Germinal center (tissue), 1 donor: ENCODE measurements around the gene CENPP.
"Not testable (repeated sequence)": the region's sequence is repeated elsewhere in the genome, so short reads cannot be mapped to it uniquely, and the experiment has no call there.

ENCODE experiments used
- DNase-seq: peaks from one replicate; pipeline ENCODE4 v3.0.0; 2012; ENCODE audit warnings: mixed read lengths, low spot score

Gene CENPP

DNA sequence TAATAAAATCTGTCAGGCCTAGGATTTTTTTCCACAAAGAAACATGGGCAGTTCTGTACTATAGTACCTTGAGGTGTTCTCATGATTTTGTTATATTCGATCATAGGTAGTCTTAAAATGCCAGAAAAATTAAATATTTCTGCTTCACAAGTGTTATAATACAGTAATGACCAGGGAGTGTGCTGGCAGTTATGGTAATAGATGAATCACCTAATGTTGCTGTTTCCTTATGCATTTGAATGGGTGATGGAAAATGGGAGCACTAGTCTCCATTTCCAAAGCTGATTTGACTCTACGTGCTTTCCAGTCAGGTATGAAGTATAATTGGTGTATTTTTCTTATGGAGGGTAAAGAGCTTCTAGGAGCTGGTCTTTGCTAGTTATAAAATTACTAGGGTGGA, 54.9 kb downstream of the CENPP start:
- DNase-seq, result no peak

DNA sequence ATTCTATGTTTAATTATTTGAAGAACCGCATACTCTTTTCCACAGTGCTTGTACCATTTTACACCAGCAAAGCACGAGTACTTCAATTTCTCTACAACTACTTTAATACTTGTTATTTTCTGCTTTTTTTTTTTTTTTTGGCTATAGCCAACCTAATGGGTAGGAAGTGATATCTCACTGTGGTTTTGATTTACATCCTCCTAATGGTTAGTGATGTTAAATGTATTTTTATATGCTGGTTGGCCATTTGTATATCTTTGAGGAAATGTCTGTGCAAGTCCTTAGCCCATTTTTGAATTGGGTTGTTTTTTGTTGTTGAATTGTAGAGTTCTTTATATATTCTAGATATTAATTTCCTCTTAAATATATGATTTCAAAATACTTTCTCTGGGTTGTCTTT, 56.0 kb downstream of the CENPP start:
- no peak for DNase-seq

DNA sequence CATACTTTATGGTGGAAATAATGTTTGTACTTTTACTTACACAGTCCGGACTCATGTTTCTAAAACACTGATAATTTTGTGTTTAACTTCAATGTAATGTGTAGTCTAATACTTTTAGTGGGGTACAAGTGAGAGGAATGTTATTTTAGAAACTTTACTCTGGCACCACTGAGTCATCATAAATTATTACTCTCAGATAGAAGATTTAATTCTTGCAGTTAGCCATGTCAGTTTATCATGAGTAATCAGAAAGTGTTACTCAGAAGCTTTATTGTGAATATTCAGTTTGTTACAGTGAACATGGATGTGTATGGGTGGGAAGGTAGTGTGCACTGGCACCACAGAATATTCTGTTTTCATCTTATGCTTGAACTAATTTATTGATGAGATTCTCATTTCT, 58.6 kb downstream of the CENPP start:
- DNase-seq, result no peak

DNA sequence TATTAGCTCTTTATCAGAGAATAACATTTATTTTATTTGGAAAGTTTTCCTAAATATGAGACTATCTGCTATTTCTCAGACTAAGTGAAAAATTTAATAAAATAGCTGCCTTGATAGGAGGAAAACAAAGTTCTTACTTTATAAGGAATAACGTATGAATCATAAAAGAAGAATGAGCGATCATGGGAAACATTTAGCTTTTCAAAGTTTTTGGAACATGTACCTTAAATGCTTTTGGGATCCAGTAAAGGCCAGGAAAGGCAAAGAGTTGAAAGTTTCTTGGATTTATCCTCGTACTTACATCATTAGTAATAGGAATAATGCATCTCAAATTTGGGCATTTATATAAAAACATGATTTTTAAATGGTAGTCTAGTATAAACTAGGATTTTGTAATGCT, 59.2 kb downstream of the CENPP start:
- no peak for DNase-seq

DNA sequence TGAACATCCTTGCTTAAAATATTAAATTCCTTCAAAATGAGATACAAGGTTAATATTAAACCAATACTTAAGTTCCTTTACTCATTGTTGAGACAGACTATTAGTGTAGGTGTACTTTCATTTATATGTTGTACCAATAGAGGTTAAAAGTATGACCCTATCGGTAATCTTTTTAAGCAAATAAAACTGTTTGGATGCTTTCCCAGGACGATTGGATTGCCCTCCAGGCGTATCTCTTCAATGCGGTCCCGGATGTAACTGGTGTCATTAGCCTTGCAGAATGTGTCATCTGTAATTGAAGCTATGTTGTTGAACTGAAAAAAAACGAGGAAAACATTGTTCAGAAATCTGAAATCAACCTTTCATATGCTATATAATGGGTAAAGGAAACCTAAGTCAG, 59.7 kb downstream of the CENPP start:
- no peak for DNase-seq

DNA sequence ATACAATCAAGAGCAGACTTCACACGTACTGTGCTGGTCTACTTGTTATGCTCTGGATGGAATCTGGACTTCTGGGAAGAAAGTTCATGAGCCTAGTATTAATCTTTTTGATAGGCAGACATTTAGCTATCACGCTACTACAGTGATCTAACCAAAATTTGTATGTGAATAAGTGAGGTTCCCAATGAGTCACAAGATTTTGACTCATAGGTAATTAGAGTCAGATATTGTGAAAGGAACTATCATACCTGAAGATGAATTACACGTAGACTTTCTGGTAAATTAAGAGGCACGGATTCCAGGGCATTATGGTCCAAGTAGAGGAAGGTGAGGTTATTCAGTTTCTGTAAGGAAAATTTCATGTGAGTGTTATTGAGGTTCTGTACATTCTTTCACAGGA, 60.2 kb downstream of the CENPP start:
- no peak for DNase-seq

DNA sequence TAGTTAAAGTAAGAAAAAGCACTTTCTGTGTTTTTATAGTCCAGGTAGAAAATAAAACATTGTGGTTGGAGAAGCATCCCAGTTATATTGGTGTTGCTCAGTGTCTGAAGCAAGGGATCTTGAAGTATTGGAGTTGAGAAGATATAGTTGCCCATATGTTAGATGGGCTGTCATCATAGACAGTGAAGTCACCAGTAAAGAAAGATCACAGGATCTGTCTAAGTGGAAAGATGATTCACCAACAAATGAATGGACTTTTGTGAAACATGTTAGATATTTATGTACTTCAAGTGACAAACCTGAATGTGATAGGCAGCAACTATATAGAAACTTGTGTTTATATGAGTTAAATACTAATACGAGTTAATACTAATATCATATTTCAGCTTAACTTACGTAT, 66.9 kb downstream of the CENPP start:
- DNase-seq, result no peak

DNA sequence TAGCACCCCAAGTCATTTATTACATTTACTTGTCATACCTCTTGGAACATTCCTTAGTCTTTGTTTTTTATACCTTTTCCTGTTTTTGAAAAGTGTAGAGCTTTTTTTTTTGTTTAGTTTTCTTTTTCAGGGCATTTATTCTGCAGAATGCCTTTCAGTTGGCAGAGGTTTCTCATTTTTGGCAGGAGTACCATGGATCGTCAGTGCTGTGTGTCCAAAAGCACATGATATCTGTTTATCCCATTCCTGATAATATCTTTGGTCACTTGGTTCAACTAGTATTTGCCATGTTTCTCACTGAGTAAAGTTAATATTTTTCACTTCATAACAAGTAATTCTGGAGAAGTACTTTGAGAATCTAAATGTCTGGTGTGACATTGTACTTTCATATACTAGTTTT, 67.9 kb downstream of the CENPP start:
- DNase-seq, result no peak

DNA sequence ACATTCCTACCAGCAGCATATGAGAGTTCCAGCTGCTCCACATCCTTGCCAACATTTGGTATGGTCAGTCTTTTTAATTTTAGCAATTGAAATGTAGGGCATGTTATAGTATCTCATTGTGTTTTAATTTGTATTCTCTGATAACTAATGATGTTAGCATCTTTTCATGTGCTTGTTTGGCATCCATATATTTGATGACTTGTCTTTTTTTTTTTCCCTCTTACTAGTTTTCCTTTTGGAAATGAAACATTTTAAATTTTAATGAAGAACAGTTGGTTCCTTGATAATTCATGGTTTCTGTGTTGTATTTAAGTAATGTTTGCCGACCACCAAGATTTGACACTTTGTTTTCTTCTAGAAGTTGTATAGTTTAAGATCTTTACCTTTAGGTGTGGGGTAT, 69.9 kb downstream of the CENPP start:
- no peak for DNase-seq

DNA sequence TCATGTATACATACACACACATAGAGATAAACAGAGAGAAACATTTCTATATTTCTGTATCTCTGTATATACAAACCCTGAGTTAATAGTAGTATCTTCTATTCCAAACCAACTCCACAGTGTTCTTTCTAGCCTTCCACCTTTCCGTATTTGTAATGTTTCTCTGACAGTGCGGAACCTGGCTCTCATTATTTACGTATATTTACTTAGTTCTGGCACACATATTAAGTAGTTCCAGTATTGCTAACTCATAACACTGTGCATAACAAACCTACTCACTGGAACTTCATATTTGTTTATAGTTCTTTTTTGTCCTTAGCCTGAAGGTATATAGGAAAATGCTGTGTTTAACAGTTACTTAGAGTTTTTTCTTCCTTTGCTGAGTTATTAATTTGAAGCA, 72.1 kb downstream of the CENPP start:
- no peak for DNase-seq

DNA sequence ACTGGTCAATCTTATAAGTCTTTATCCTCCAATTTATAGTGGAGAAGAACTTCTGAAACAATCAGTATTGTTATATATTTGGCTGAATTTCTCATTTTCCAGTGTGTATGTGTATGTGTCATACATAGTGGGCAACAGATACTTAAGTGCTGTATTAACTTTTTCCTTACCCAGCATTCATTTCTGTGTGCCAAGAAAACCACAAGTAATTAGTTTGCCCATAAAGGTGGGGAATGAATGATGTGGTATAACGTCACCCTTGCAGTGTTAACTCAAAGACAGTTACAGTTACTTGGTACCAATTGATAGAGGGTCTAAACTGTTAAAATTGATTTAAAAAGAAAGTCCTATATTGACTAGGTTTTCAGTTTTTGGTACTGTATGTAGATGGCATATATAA, 76.6 kb downstream of the CENPP start:
- no peak for DNase-seq

DNA sequence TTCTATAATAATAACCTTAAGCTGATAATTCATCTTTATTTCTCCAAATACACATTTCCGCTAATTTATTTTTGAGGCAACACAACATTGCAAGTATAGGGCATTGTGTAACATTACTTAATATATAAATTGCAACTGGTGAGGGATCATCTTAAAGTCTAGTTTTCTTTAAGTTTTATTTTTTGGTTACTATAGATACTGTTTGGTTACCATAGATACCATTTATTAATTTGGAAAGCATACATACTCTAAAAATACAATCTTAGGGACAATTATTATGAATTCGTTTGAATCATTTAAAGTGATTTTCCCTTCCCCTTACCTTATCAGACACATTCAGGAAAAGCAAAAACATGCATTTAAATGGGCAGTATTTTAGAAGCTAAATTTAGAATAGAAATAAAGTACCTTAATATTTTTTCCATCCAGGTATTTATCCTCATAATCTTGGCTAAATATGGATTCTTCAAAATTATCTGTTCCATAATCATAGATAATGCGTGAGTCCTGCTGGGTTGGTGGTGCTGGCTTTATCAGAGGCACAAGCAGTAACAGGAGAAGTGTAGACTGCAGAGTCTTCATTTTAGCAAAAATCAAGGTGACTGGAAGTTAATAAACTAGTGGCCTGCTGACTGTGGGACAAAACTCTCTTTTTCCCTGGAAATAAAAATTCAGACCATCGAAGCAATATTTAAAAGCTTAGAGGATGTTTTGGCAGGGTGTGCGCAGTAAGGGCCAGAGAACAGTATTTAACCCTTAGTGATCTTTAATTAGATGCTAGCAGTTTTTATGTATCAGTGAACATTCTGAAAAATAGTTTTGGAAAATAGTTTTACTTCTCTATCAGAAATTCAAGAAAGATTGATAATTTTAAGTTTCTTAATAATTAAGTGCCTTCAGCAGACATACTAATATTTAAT, 77.3 kb downstream of the CENPP start:
- DNase-seq, result no peak

DNA sequence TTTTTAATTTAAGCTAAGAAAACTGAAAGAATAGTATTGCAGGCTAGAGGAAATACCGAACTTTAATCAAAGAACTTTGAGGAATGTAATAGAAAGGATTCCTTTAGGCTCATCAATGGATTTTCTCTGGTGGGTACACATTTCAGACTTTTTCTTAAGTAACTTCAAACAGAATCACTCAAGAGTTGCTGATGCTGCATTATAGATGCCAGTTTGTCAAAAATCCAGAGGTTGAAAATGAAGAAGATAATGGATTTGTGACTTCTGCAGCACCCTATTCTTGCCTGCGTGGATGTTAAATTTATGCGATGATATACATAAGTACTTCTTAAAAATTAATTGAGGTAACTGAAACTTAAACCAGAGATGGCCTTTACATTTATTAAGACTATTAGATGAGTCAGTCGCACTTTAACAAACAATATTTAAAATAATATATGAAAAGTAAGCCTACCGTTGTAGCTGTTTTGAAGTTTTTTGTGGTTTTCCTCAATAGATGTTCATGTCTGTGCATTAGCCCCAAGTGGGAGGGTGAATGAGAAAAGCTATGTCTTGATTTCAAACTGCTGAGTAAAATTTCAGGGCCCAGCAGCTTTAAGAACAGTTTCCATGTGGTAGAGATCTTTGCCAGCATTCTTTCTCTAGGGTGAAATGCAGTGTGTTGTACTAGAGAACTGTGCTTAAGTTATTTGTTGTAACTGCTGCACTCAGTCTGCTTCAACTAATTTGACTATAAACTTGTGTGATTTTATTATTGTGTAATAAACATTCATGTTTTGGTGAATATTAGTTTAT, 78.5 kb downstream of the CENPP start, which contains the start of gene OGN:
Gene OGN, minus strand, starts transcription at position 537 of the 795 bp plus-strand sequence. CDS start 1,171 bp downstream, outside the sequence.
- no peak for DNase-seq

DNA sequence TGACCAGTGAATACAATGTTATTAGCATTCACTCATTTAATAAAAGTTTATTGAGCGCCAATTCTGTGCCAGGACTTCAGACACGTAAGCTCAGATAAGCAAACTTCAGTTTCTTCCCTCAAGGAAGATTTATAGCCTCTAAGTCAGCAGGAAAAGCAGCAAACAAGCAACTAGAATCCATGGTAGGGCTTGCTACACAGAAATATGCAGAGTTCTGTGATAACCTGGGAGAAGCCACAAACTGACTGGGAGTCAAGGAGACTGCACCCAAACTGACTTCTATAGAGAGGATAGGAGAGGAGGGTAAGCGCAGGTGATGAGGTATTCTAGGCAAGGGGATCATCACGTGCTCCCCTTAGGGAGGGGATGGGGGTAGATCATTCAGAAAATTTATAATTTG, 80.1 kb downstream of the CENPP start:
- no peak for DNase-seq

DNA sequence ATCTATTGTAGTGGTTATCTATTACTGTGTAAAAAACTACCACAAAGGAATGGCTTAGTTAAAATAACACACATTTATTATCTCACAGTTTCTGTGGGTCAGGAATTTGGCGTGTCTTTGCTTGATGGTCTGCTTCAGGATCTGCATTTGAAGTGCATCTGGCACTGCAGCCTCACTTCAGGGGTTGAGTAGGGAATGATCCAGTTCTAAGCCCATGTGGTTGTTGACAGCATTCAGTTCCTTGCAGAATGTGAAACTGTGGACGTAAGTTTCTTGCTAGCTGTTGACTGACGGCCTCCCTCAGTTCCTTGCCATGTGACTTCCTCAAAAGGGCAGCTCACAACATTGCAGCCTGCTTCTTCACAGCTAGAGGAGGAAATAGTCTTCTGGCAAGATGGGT, 80.7 kb downstream of the CENPP start:
- DNase-seq, result peak; percentile 48

DNA sequence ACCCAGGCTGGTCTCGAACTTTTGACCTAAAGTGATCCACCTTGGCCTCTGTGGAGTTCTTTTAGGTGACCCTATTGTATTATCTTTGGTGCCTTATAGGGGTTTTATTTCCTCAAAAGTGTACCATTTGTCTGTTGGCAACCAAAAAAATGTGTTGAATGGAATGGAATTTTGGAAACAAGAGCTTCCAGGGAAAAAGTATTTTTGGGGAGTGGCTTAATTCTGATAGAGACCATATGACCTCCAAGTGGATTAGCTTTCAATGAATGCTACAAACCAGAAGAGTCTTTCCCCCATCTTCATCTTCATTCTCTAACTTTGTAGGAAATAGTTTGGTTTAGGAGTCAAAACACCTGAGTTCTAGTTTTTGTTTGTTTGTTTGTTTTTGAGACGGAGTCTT, 82.1 kb downstream of the CENPP start:
- DNase-seq, result no peak

DNA sequence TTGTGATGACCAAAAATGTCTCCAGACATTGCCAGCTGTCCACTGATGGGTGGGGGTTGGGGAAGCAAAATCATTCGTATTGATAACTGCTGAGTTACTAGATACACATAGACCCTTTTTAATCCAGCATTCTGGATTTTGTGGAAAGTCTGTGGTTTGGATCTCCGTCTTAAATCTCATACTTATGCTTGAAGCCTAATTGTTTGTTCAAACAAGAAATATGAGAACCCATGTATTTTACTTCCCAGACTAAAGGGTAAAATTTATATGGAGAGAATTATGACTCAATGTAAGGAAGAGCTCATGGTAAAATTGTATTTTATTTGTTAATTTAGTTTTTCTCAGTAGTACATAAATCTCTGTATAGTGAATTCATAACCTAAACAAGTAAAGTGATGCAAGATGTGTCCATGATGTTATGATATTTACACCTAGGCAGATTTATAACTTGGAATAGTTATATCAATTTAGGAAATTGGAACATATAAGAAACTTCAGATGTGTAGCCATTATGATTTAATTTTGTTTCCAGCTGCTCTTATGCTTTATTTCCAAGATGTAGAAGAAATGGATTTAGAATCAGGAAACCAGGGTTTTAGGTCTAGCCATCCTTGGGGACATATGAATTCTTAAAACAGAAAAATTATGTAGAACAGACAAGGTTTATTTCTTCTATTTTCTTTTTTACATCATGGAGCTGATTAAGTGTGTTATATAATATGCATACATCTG, 83.2 kb downstream of the CENPP start:
- no peak for DNase-seq

DNA sequence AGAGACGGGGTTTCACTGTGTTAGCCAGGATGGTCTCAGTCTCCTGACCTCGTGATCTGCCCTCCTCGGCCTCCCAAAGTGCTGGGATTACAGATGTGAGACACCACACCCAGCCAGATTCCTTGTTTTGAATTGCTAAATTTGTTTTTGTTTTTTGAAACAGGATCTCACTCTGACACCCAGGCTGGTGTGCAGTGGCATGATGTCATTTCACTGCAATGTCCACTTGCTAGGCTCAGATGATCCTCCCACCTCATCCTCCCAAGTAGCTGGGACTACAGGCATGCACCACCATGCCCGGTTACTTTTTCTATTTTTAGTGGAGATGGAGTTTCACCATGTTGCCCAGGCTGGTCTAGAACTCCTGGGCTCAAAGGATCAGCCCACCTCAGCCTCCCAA, 85.4 kb downstream of the CENPP start:
- not testable (repeated sequence) for DNase-seq

DNA sequence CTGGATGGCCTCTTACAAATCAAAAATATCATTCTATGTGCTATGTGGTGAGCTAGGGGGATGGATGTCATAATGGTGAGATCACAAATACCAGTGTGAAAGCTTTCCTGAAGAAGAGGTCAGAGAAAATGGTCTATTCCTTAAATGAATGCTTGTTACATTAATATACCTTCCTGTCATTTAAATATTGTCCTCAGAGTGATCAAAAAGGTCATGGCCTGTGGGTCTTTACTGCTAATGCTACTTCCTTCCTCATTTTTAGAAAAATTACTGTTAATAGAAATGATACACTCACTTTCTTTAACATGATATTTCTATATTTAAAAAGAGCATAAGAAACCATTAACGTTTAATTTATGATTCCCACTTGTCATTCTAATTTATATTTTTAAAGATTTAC, 88.8 kb downstream of the CENPP start:
- peak; percentile 16 for DNase-seq

DNA sequence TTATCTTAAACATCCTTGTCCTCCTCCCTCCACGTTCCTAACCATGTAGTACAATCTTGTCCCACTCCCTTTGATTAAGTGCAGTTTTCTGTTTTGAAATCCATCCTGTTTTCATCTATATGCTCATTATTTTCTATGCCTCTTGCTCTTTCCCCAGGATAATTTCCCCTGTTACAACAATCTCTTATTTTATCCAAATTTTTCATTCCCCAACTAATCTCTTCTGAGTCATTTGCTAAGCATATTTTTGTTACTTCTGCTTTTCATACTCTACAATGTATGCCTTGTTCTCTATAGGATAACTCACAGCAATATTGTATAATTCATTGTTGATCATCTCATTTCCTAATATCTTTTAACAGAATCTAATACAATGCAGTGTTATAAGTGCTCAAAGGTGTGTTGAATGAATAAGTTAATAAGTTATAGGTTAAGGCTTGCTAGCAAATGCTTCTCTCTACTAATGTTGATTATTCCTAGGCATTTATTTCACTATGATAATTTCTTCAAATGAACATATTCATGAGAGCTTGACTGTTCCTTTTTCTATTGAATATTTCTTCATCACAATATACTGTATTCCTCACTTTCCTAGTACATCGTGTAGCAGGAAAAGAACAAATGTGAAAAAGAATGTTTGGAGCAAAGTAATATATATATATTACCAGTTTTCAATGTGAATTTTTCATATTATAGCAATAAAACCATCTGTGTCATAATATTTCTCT, 97.0 kb downstream of the CENPP start:
- DNase-seq, result no peak

DNA sequence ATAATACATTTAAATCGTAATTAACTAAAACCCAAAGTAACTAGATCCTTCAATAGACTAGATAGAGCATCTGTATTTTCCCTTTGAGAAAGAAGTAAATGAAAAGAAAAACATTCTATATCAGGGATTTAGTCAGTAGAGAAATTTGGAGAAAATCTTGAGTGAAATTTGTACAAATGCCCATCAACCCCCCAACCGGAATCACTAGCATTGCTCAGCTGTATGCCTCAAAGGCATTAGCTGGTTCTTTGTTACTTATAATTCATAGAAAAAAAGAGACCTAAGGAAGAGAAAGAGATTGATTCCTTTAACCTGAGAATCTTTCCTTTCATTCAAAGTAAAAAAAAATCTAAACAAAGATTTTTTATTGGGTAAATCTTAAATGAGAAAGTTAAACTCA, 97.9 kb downstream of the CENPP start:
- no peak for DNase-seq

DNA sequence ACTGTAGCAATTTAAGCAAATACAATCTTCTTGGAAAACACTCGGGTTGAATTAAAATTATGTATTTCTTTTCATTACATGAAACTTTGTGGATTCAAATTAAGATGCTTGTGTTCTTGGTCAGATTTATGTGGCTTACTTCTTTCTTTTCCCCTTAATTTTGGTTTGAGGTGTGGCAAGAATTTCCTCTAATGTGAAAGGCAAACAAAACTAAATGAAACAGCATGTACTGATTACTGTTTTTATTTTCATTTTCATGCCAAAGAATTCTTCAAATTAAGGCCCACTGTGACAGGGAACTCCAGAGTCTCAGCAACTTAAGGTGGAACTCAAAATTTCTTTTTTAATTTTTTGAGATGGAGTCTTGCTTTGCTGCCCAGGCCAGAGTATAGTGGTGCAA, 98.6 kb downstream of the CENPP start, which contains the start of gene OMD:
Gene OMD, minus strand, starts transcription at position 132 of the 400 bp plus-strand sequence. CDS start 6,913 bp downstream, outside the sequence.
- DNase-seq, result no peak
